Subcutaneous preadipocyte (primary cell): Measurements from ENCODE around the gene PREPL. TPM values are rescaled to one million over a fixed set of nuclear protein-coding genes. Genes with fewer than 3 reads are reported as not detected.

Experiments used
- total RNA-seq: library from RNA; depleted of rRNA; stranded (reverse); fragments of >200 nt; gene quantifications from 2 replicates; pipeline ENCODE4 v1.2.3, GENCODE V29; 2012

Gene PREPL
- 37.1 and 40.3 TPM in 2 replicates for total RNA-seq

GRCh38 chr2:44361330-44362206 lies at the start of gene PREPL, which contains the start of gene CAMKMT:
Gene PREPL, minus strand, starts transcription at chr2:44361494. Its CDS starts 15,152 bp downstream, at chr2:44346342.
Gene CAMKMT, plus strand, starts transcription at chr2:44361947.

Other genes with a start within 250 kb of the PREPL start
- 13.6 and 17.4 TPM in 2 replicates for gene PPM1B, start 192.6 kb downstream of the PREPL start, total RNA-seq
- not detected in 2 replicates for gene SLC3A1, start 86.0 kb downstream of the PREPL start, total RNA-seq
- gene CAMKMT, start 453 bp upstream of the PREPL start, total RNA-seq = 9.6 and 10.8 TPM in 2 replicates